Caco-2 (cell line): ENCODE data around the gene TMEM145. TPM values are rescaled to one million over a fixed set of nuclear protein-coding genes. Genes with fewer than 3 reads are reported as not detected.
A peak's percentile ranks its signal among the peaks of the same experiment; 100 is the strongest.

ENCODE experiments used
- BruUV-seq: library from RNA; stranded (reverse); fragments of 400-500 nt; replicated peaks from 2 replicates; lab custom pipeline; 2021; lab: Mats Ljungman, UMichigan
- CTCF ChIA-PET: fragments of 300-600 bp; sonication (Branson Sonifier 250); formaldehyde crosslinking; loops from one replicate; lab custom pipeline; 2022; ENCODE audit warnings: antibody characterized with exemption; lab: Charles Lee
- POLR2A ChIA-PET: fragments of 300-600 bp; sonication (Branson Sonifier 250); formaldehyde crosslinking; loops from one replicate; lab custom pipeline; 2022; ENCODE audit warnings: antibody characterized with exemption; lab: Charles Lee
- DNase-seq, 2 experiments: peaks; one replicate each; pipeline versions ENCODE4 v3.0.0 to v3.0.0-alpha.2; 2020 to 2022
- H3K27me3 ChIP-seq: replicated peaks from 2 replicates; pipeline ENCODE4 v1.6.0; 2011; ENCODE audit warnings: low read length; ENCODE audit not compliant: control insufficient read depth, insufficient read depth
- H3K36me3 ChIP-seq: 2 replicates; pipeline ENCODE4 v1.5.1; 2011; ENCODE audit warnings: low read length; ENCODE audit not compliant: control insufficient read depth, insufficient read depth
- H3K4me1 ChIP-seq: fragments of 250-450 bp; sonication (Bioruptor Pico); 2 replicates; pipeline ENCODE4 v1.5.1; 2020; ENCODE audit warnings: mild to moderate bottlenecking
- H3K4me3 ChIP-seq: 2 replicates; pipeline ENCODE4 v1.5.1; 2011; ENCODE audit warnings: low read depth, mild to moderate bottlenecking, control low read depth, low read length
- H3K9me3 ChIP-seq: fragments of 250-450 bp; sonication (Bioruptor Pico); 2 replicates; pipeline ENCODE4 v1.5.1; 2020; ENCODE audit warnings: mild to moderate bottlenecking, moderate library complexity
- H3K27ac Mint-ChIP-seq: one replicate; pipeline ENCODE4 v1.8.0; 2022; ENCODE audit warnings: mixed read lengths; ENCODE audit not compliant: unreplicated experiment
- H3K27me3 Mint-ChIP-seq: one replicate; pipeline ENCODE4 v1.8.0; 2022; ENCODE audit warnings: mixed read lengths; ENCODE audit not compliant: insufficient read depth, unreplicated experiment
- H3K36me3 Mint-ChIP-seq: one replicate; pipeline ENCODE4 v1.8.0; 2022; ENCODE audit warnings: mild to moderate bottlenecking, mixed read lengths; ENCODE audit not compliant: insufficient read depth, unreplicated experiment
- H3K4me1 Mint-ChIP-seq: one replicate; pipeline ENCODE4 v1.8.0; 2022; ENCODE audit warnings: low read depth, mixed read lengths; ENCODE audit not compliant: unreplicated experiment
- H3K4me3 Mint-ChIP-seq: one replicate; pipeline ENCODE4 v1.8.0; 2022; ENCODE audit warnings: mild to moderate bottlenecking, moderate library complexity, mixed read lengths; ENCODE audit not compliant: unreplicated experiment
- H3K9me3 Mint-ChIP-seq: one replicate; pipeline ENCODE4 v1.8.0; 2022; ENCODE audit warnings: mixed read lengths; ENCODE audit not compliant: unreplicated experiment
- intact Hi-C: fragments of 100-400 bp; cut with micrococcal nuclease; formaldehyde crosslinking; loops from one replicate; pipeline ENCODE4 v1.10.0; 2022; ENCODE audit not compliant: unreplicated experiment
- total RNA-seq: library from RNA; stranded (reverse); gene quantifications from 2 replicates; pipeline ENCODE4 v1.2.3, GENCODE V29; 2022
- TF ChIP-seq, protein P1 (sequence below), 2 experiments: fragments of 200-600 bp in 1 of 2; IDR thresholded peaks; 1 replicate in 1 of 2; 2 replicates in 1 of 2; pipeline versions ENCODE4 v1.5.1 to v1.8.0; 2011 to 2022; ENCODE audit warnings: antibody characterized with exemption in 1 of 2, control low read depth in 1 of 2, inconsistent platforms in 1 of 2, low read depth in 1 of 2, low read length in 1 of 2, mild to moderate bottlenecking in 1 of 2, moderate library complexity in 1 of 2; ENCODE audit not compliant: insufficient read depth in 1 of 2, severe bottlenecking in 1 of 2, unreplicated experiment in 1 of 2

TMEM145 gene
- total RNA-seq, 1 experiment from 2014 or later, result 2.2 TPM

DNA sequence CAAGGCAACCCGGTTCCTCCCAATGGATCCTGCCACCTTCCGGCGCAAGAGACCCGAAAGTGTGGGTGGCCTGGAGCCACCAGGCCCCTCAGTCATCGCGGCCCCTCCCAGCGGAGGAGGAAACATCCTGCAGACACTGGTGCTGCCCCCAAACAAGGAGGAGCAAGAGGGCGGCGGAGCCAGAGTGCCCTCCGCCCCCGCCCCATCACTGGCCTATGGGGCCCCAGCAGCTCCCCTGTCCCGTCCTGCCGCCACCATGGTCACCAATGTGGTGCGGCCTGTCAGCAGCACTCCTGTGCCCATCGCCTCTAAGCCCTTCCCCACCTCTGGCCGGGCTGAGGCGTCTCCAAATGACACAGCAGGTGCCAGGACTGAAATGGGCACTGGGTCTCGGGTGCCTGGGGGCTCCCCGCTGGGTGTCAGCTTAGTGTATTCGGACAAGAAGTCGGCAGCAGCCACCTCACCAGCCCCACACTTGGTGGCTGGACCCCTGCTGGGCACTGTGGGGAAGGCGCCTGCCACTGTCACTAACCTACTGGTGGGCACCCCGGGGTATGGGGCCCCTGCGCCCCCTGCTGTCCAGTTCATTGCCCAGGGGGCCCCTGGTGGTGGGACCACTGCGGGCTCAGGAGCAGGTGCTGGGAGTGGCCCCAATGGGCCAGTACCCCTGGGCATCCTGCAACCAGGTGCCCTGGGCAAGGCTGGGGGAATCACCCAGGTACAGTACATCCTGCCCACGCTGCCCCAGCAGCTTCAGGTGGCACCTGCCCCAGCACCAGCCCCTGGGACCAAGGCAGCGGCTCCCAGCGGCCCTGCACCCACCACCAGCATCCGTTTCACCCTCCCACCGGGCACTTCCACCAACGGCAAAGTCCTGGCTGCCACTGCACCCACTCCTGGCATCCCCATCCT, 22.3 kb upstream of the TMEM145 start:
- CTCF ChIA-PET, result no interaction called here
- Histone ChIP-seq H3K9me3 (no peaks in the 10 kb centered on the region), H3K36me3 (peaks cover 3% of the 10 kb centered on the region), H3K4me1 (peaks cover 9% of the 10 kb centered on the region; the same call in 1 of the 2 replicates), H3K27me3 (no peaks in the 10 kb centered on the region), H3K4me3 (no peak overlapping the region)
- Mint-ChIP-seq H3K4me1 (peaks cover 14% of the 10 kb centered on the region), H3K27ac (no peak overlapping the region), H3K9me3 (no peaks in the 10 kb centered on the region), H3K27me3 (no peaks in the 10 kb centered on the region), H3K36me3 (peaks cover 45% of the 10 kb centered on the region), H3K4me3 (no peak overlapping the region)
- peak; percentile 64 to 75 for DNase-seq
- intact Hi-C loops, result no loop called here
- TF ChIP-seq, protein P1, sequence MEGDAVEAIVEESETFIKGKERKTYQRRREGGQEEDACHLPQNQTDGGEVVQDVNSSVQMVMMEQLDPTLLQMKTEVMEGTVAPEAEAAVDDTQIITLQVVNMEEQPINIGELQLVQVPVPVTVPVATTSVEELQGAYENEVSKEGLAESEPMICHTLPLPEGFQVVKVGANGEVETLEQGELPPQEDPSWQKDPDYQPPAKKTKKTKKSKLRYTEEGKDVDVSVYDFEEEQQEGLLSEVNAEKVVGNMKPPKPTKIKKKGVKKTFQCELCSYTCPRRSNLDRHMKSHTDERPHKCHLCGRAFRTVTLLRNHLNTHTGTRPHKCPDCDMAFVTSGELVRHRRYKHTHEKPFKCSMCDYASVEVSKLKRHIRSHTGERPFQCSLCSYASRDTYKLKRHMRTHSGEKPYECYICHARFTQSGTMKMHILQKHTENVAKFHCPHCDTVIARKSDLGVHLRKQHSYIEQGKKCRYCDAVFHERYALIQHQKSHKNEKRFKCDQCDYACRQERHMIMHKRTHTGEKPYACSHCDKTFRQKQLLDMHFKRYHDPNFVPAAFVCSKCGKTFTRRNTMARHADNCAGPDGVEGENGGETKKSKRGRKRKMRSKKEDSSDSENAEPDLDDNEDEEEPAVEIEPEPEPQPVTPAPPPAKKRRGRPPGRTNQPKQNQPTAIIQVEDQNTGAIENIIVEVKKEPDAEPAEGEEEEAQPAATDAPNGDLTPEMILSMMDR (IDR thresholded peaks at IDR 0.05; ENCODE audit: insufficient read depth in 1 of 2, low read depth in 1 of 2, low read length in 1 of 2, severe bottlenecking in 1 of 2, unreplicated experiment in 1 of 2), result peak; percentile 80 to 88
- BruUV-seq, result no TSS peak
- POLR2A ChIA-PET, result interaction anchor here (0.7 kb wide), 1 partner anchor 48 kb away, joined by 3 read pairs; no protein-coding TSS in a partner anchor

- DNase-seq, result peak in 1 of 2 experiments; percentile 44
- ChIA-PET CTCF (no interaction called here), POLR2A (no interaction called here)
- Mint-ChIP-seq H3K36me3 (peaks cover 46% of the 10 kb centered on the region), H3K4me3 (no peak overlapping the region), H3K4me1 (peaks cover 14% of the 10 kb centered on the region), H3K9me3 (no peaks in the 10 kb centered on the region), H3K27ac (peak overlapping the region; percentile 5), H3K27me3 (no peaks in the 10 kb centered on the region)
- TF ChIP-seq, protein P1 (IDR thresholded peaks at IDR 0.05; ENCODE audit: insufficient read depth in 1 of 2, low read depth in 1 of 2, low read length in 1 of 2, severe bottlenecking in 1 of 2, unreplicated experiment in 1 of 2), result no peak
- peaks cover 3% of the 10 kb centered on the region for H3K36me3 ChIP-seq
- intact Hi-C loops, result no loop called here
- BruUV-seq, result no TSS peak
- H3K9me3 ChIP-seq, result no peaks in the 10 kb centered on the region
- 0 out of 2 replicates have a peak, but pooled peaks cover 6% of the 10 kb centered on the region for H3K4me1 ChIP-seq
- H3K4me3 ChIP-seq, result no peak overlapping the region
- H3K27me3 ChIP-seq, result no peaks in the 10 kb centered on the region
Measured at GRCh38 chr19:42291435-42291810, 21.7 kb upstream of the TMEM145 start.

- Mint-ChIP-seq H3K4me3 (no peak overlapping the region), H3K36me3 (peaks cover 49% of the 10 kb centered on the region), H3K9me3 (no peaks in the 10 kb centered on the region), H3K27me3 (no peaks in the 10 kb centered on the region), H3K27ac (peak overlapping the region; percentile 5), H3K4me1 (peaks cover 14% of the 10 kb centered on the region)
- no peaks in the 10 kb centered on the region for H3K27me3 ChIP-seq
- no peak for DNase-seq
- H3K4me3 ChIP-seq, result no peak overlapping the region
- no peaks in the 10 kb centered on the region for H3K9me3 ChIP-seq
- ChIA-PET POLR2A (no interaction called here), CTCF (no interaction called here)
- H3K36me3 ChIP-seq, result peaks cover 6% of the 10 kb centered on the region
- intact Hi-C loops, result no loop called here
- 0 out of 2 replicates have a peak, but pooled peaks cover 6% of the 10 kb centered on the region for H3K4me1 ChIP-seq
- BruUV-seq, result TSS peak; percentile 10
- TF ChIP-seq, protein P1 (IDR thresholded peaks at IDR 0.05; ENCODE audit: insufficient read depth in 1 of 2, low read depth in 1 of 2, low read length in 1 of 2, severe bottlenecking in 1 of 2, unreplicated experiment in 1 of 2), result no peak
Measured at GRCh38 chr19:42292042-42292960, 20.8 kb upstream of the TMEM145 start.
